ENCODE data around the gene ACVR2A.

The ACVR2A gene

GRCh38 chr2:147844697-147845410 lies at the start of gene ACVR2A:
ACVR2A (plus strand) TSS chr2:147845029; CDS start chr2:147845153, 124 bp downstream.
- peak within 1 kb of the TSS; percentile 84 for H3K4me3 ChIP-seq (ENCODE audit: low read length)
- DNase-seq (ENCODE audit: low read depth), result peak; percentile 52
- no peak for TF ChIP-seq CTCF (IDR thresholded peaks at IDR 0.05; ENCODE audit: insufficient read depth, low read depth, low read length, missing control alignments)

DNA sequence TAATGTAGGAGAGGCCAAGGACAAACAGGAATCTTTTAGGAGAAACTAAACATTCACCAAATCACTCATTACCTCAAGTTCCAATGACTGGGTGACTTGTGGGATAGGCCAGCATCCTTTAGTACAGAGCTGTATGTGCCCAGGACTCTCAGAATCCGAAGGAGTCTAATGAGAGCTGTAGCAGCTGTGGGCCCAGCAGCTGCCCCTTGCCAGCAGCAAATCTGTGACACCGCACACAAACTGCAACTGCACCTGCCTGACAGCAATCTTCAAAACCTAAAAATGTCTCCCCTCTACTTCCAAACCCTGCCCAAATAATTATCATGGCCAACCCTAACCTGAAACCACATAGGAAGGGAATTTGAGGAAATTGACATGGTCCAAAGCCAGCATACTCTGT lies 44.5 kb upstream of the ACVR2A start:
- TF ChIP-seq CTCF (IDR thresholded peaks at IDR 0.05; ENCODE audit: insufficient read depth, low read depth, low read length, missing control alignments), result no peak
- DNase-seq (ENCODE audit: low read depth), result no peak
- no peak overlapping the region for H3K4me3 ChIP-seq (ENCODE audit: low read length)

DNA sequence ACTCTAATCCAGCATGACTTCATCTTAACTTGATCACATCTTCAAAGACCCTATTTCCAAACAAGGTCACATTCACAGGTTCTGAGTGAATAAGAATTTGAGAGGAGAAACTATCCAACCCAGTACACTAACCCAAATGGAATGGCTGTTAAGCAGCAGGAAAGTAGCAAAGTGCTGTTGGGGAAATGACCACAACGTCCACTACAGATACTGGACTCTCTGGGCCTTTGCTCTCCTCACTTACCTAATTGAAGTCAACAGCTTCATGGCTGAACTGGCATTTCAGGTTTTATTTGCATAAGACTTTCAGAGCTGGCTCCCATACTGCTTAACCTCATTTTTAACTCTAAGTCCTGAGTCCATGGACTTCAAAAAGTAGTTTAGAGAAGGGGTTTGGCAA lies 38.0 kb upstream of the ACVR2A start:
- no peak for TF ChIP-seq CTCF (IDR thresholded peaks at IDR 0.05; ENCODE audit: insufficient read depth, low read depth, low read length, missing control alignments)
- no peak overlapping the region for H3K4me3 ChIP-seq (ENCODE audit: low read length)
- DNase-seq (ENCODE audit: low read depth), result peak; percentile 52

DNA sequence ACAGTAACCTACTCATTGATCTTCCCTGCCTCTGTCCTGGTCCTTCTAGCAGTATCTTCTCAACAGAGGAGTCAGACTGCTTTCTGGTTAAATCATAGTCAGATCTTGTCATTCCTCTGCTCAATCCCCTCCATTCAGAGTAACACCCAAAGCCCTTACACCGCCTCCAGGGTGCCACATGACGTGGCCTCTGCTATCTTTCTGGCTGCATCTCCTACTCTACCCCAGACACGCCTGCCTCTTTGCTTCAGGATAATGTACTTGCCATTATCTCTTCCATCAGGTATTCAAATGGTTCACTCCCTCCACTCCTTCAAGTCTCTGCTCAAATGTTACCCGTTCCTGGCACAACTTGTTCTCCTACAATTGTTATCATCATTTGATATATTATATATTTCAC lies 36.3 kb upstream of the ACVR2A start:
- no peak for TF ChIP-seq CTCF (IDR thresholded peaks at IDR 0.05; ENCODE audit: insufficient read depth, low read depth, low read length, missing control alignments)
- no peak for DNase-seq (ENCODE audit: low read depth)
- H3K4me3 ChIP-seq (ENCODE audit: low read length), result no peak overlapping the region

DNA sequence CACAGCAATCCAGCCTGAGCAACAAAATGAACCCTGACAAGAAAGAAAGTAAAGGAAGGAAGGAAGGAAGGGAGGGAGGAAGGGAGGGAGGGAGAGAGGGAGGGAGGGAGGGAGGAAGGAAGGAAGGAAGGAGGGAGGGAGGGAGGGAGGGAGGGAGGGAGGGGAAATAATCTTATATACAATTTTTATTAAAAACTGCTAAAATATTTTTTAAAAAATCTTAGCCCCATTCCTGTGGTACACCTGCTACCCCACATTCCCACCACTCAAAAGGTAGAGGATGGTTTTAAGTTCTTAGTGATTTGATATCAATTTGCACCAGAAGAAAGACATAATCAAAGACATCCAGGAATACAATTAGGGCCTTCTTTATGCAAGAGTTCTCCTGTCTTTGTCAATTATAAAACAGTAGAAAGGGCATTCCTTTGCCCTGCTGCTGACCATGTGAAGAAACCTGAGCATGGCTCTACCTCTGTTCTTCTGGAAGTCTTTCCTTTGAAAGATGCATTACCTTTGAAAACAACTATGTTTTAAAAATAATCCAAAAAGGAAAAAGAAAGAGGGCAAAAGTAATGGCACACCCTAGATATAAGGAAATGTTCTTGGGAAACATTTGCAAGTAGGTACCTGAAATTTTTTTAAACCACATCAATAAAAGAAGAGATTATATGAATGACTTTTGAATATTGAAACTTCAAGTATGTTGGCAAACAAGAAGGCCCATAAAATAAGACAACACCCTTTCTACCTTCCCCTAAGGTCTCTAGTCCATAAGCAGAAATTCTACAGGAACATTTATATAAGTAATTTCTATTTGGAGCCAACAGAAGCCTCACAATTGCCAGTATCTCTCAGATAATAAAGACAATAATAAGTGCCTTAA lies 33.7 kb upstream of the ACVR2A start:
- no peak for TF ChIP-seq CTCF (IDR thresholded peaks at IDR 0.05; ENCODE audit: insufficient read depth, low read depth, low read length, missing control alignments)
- H3K4me3 ChIP-seq (ENCODE audit: low read length), result no peak overlapping the region
- no peak for DNase-seq (ENCODE audit: low read depth)

DNA sequence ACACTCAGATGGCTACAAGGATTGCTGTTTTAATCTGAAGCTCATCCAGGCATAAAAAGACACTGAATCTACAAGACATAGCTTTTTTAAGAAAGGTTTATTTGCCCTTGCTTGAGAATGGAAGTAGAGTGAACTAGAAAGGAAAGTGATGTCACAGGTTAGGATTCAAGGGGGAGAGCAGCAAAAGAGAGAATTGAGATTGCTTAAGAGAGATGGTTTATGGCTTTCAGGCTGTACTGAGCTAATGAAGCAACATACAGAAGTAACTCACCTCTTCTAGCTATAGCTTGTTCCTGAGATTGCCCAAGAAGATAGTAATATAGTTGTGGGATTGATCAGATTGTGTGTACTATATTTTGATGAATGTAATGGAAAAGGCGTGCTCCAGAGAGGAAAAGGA lies 26.1 kb upstream of the ACVR2A start:
- DNase-seq (ENCODE audit: low read depth), result peak; percentile 43
- no peak for TF ChIP-seq CTCF (IDR thresholded peaks at IDR 0.05; ENCODE audit: insufficient read depth, low read depth, low read length, missing control alignments)

More for the DNA sequence above, 26.1 kb upstream of the ACVR2A start:
- no peak overlapping the region for H3K4me3 ChIP-seq (ENCODE audit: low read length)

All from epithelial cell of esophagus (primary cell).